ENCODE data around the gene ITGA2B. TPM values are rescaled to one million over a fixed set of nuclear protein-coding genes. Genes with fewer than 3 reads are reported as not detected.

ITGA2B gene
- total and polyA plus RNA-seq, 4 donors: 0.22 to 23.8 (median 0.31) TPM

GRCh38 chr17:44324571-44325275, 64.7 kb downstream of the ITGA2B start, which contains the start of gene SLC25A39:
SLC25A39 (minus strand) TSS chr17:44324823; CDS start chr17:44323562, 1,261 bp downstream.
- Histone ChIP-seq H3K36me3 (ENCODE audit: control insufficient read depth in 4 of 4, insufficient read depth in 3 of 4, low read depth in 1 of 4, low read length in 3 of 4) (peaks cover 2 to 23% (median 8%) of the 10 kb centered on the region in 4 donors), H3K4me3 (ENCODE audit: low read depth in 1 of 3, low read length in 3 of 3) (peak within 1 kb of the TSS; percentile 76 to 92 (median 87)), H3K4me1 (ENCODE audit: control insufficient read depth in 4 of 4, insufficient read depth in 4 of 4, low read length in 3 of 4) (peaks cover 5 to 27% (median 12%) of the 10 kb centered on the region in 4 donors), H3K9me3 (ENCODE audit: control insufficient read depth in 4 of 4, low read length in 3 of 4) (no peaks in the 10 kb centered on the region), H3K27ac (ENCODE audit: low read depth in 1 of 2, low read length in 2 of 2) (peak within 1 kb of the TSS; percentile 76 to 80), H3K9ac (ENCODE audit: low read depth in 1 of 2, low read length in 2 of 2) (peak within 1 kb of the TSS; percentile 58 to 81), H3K27me3 (ENCODE audit: control insufficient read depth in 4 of 4, insufficient read depth in 4 of 4, low read length in 3 of 4) (no peaks in the 10 kb centered on the region)
- DNase-seq (ENCODE audit: low spot score): peak; percentile 99
- WGBS: 1% methylated on average over 85 of the region's 85 CpGs
- no peak for TF ChIP-seq RXRA (IDR thresholded peaks at IDR 0.05)
- no peak for TF ChIP-seq ATF3 (IDR thresholded peaks at IDR 0.05)
- TF ChIP-seq HNF4A (conservative IDR thresholded peaks at IDR 0.05): no peak
- TF ChIP-seq, protein P1, sequence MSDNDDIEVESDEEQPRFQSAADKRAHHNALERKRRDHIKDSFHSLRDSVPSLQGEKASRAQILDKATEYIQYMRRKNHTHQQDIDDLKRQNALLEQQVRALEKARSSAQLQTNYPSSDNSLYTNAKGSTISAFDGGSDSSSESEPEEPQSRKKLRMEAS (IDR thresholded peaks at IDR 0.05): no peak
- peak in 1 of 2 donors; percentile 34 for TF ChIP-seq EGR1 (IDR thresholded peaks at IDR 0.05; ENCODE audit: low read depth in 2 of 2)
- TF ChIP-seq FOXA2 (IDR thresholded peaks at IDR 0.05): no peak
- peak in 1 of 2 donors; percentile 12 for TF ChIP-seq RAD21 (IDR thresholded peaks at IDR 0.05)
- TF ChIP-seq GABPA (IDR thresholded peaks at IDR 0.05 in 1 of 2, conservative IDR thresholded peaks at IDR 0.05 in 1 of 2): no peak
- no peak for TF ChIP-seq HNF4G (IDR thresholded peaks at IDR 0.05)
- peak; percentile 43 for TF ChIP-seq SP1 (IDR thresholded peaks at IDR 0.05)
- no peak for TF ChIP-seq JUND (IDR thresholded peaks at IDR 0.05)
- no peak for TF ChIP-seq YY1 (IDR thresholded peaks at IDR 0.05)

DNA sequence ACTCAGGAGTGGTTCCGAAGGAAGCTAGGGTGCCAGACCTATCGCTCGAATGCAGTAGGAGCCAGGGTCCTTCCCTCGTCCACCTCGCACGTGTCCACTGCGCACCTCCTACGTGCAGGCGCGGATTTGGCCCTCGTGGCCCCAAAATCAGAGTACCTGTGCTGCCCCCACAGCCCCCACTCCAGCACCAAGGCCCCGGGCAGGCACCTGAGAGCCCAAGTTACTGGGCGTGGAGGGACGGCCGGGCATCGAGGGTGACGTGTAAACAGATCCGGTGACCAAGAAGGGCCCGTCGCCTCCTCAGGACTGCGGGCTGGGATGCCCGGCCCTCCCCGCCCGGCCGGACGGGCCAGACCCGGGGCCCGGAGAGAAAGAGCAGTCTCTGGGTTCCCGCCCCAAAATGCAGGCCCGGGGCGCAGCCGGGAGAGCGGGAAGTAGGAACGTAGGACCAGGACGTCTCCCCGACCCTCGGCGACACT, 65.3 kb downstream of the ITGA2B start:
- DNase-seq (ENCODE audit: low spot score): no peak
- Histone ChIP-seq H3K27ac (ENCODE audit: low read depth in 1 of 2, low read length in 2 of 2) (peak overlapping the region; percentile 45 to 76), H3K4me3 (ENCODE audit: low read depth in 1 of 3, low read length in 3 of 3) (peak overlapping the region; percentile 76 to 92 (median 87)), H3K4me1 (ENCODE audit: control insufficient read depth in 4 of 4, insufficient read depth in 4 of 4, low read length in 3 of 4) (peaks cover 5 to 27% (median 12%) of the 10 kb centered on the region in 4 donors), H3K9me3 (ENCODE audit: control insufficient read depth in 4 of 4, low read length in 3 of 4) (no peaks in the 10 kb centered on the region), H3K27me3 (ENCODE audit: control insufficient read depth in 4 of 4, insufficient read depth in 4 of 4, low read length in 3 of 4) (no peaks in the 10 kb centered on the region), H3K9ac (ENCODE audit: low read depth in 1 of 2, low read length in 2 of 2) (peak overlapping the region; percentile 54 to 81), H3K36me3 (ENCODE audit: control insufficient read depth in 4 of 4, insufficient read depth in 3 of 4, low read depth in 1 of 4, low read length in 3 of 4) (peaks cover 2 to 28% (median 10%) of the 10 kb centered on the region in 4 donors)
- 1% methylated on average over 38 of the region's 38 CpGs for WGBS
- TF ChIP-seq FOXA1 (IDR thresholded peaks at IDR 0.05) (no peak), RXRA (IDR thresholded peaks at IDR 0.05) (no peak), EGR1 (IDR thresholded peaks at IDR 0.05; ENCODE audit: low read depth in 2 of 2) (no peak), FOXA2 (IDR thresholded peaks at IDR 0.05) (no peak), NR2F2 (IDR thresholded peaks at IDR 0.05) (no peak), SP1 (IDR thresholded peaks at IDR 0.05) (no peak), TAF1 (conservative IDR thresholded peaks at IDR 0.05) (no peak), RAD21 (IDR thresholded peaks at IDR 0.05) (no peak), REST (IDR thresholded peaks at IDR 0.05) (no peak), ATF3 (IDR thresholded peaks at IDR 0.05) (no peak), JUND (IDR thresholded peaks at IDR 0.05) (no peak), HNF4G (IDR thresholded peaks at IDR 0.05) (no peak), HNF4A (conservative IDR thresholded peaks at IDR 0.05) (no peak), CTCF (IDR thresholded peaks at IDR 0.05; ENCODE audit: low read depth, low read length, missing input control) (no peak), YY1 (IDR thresholded peaks at IDR 0.05) (no peak), GABPA (IDR thresholded peaks at IDR 0.05 in 1 of 2, conservative IDR thresholded peaks at IDR 0.05 in 1 of 2) (no peak)
- TF ChIP-seq, protein P1 (IDR thresholded peaks at IDR 0.05): no peak
- TF ChIP-seq, protein P2, sequence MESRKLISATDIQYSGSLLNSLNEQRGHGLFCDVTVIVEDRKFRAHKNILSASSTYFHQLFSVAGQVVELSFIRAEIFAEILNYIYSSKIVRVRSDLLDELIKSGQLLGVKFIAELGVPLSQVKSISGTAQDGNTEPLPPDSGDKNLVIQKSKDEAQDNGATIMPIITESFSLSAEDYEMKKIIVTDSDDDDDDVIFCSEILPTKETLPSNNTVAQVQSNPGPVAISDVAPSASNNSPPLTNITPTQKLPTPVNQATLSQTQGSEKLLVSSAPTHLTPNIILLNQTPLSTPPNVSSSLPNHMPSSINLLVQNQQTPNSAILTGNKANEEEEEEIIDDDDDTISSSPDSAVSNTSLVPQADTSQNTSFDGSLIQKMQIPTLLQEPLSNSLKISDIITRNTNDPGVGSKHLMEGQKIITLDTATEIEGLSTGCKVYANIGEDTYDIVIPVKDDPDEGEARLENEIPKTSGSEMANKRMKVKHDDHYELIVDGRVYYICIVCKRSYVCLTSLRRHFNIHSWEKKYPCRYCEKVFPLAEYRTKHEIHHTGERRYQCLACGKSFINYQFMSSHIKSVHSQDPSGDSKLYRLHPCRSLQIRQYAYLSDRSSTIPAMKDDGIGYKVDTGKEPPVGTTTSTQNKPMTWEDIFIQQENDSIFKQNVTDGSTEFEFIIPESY (IDR thresholded peaks at IDR 0.05): no peak
